GM12864 (cell line): ENCODE data around the gene RBPMS2.

Source experiments
- DNase-seq: peaks from one replicate; pipeline ENCODE4 v3.0.0-alpha.2; 2011; ENCODE audit warnings: low read depth
- H3K4me3 ChIP-seq: 2 replicates; pipeline ENCODE4 v1.5.1; 2011; ENCODE audit warnings: mild to moderate bottlenecking, low read depth, low read length, control low read depth
- TF ChIP-seq, protein P1 (sequence below): IDR thresholded peaks from 2 replicates; pipeline ENCODE4 v1.5.1; 2011; ENCODE audit warnings: low read depth, mild to moderate bottlenecking, moderate library complexity, low read length, control low read depth, inconsistent platforms; ENCODE audit errors: missing control alignments

RBPMS2 gene

DNA sequence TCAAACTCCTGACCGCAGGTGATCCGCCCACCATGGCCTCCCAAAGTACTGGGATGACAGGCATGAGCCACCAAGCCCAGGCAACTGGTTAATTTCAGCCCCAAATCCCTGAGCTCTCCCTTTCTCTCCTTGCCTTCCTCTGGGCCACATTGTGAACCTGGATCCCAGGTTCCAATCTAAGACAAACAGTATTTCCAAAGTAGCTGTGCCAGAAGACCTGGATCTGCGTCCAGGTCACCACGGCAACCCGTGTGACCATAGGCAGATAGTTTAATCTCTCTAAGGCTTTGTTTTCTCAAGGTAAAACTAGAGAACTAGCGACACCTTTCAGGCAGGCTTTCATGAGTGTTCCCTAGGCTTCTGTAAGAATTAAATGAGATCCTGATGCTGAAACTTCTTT lies 5.9 kb upstream of the RBPMS2 start:
- DNase-seq: no peak
- TF ChIP-seq, protein P1, sequence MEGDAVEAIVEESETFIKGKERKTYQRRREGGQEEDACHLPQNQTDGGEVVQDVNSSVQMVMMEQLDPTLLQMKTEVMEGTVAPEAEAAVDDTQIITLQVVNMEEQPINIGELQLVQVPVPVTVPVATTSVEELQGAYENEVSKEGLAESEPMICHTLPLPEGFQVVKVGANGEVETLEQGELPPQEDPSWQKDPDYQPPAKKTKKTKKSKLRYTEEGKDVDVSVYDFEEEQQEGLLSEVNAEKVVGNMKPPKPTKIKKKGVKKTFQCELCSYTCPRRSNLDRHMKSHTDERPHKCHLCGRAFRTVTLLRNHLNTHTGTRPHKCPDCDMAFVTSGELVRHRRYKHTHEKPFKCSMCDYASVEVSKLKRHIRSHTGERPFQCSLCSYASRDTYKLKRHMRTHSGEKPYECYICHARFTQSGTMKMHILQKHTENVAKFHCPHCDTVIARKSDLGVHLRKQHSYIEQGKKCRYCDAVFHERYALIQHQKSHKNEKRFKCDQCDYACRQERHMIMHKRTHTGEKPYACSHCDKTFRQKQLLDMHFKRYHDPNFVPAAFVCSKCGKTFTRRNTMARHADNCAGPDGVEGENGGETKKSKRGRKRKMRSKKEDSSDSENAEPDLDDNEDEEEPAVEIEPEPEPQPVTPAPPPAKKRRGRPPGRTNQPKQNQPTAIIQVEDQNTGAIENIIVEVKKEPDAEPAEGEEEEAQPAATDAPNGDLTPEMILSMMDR: no peak
- no peak overlapping the region for H3K4me3 ChIP-seq

DNA sequence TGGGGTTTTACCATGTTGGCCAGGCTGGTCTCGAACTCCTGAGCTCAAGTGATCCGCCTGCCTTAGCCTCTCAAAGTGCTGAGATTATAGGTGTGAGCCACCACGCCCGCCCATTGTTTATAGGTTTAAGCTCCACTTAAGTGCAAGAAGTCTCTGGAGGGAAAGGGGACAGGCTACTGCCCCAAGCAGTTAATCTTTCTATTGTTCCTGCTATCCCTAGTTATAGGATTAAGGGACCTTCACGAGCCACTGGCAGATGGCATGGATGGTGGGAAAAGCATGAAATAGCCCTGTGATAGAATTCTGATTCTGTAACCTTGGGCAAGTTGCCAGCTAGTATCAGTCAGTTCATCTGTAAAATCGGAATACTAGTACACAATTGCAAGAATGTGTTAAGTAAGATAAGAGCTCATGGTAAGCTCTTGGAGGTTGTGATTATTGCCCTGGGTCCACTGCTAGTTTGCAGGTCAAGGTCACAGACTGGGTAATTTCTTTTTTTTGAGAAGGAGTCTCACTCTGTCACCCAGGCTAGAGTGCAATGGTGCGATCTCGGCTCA lies 5.3 kb upstream of the RBPMS2 start:
- no peak for DNase-seq
- no peak overlapping the region for H3K4me3 ChIP-seq
- TF ChIP-seq, protein P1: no peak

DNA sequence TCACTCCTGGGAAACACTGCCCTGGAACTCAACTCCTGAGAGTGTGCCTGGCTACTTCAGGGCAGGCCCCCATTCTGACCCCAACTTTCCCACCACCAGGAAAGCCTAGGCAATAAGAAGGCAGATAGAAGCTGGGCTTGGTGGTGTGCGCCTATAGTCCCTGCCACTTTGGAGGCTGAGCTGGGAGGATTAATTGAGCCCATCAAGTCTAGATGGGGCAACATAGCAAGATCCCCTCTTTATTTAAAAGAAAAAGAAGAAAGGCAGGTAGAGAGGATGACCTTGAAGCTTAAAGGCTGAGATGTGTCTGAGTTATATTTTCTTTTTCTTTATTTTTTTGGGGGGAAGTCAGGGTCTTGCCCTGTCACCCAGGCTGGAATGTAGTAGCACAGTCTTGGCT lies 4.2 kb upstream of the RBPMS2 start:
- TF ChIP-seq, protein P1: no peak
- no peak for DNase-seq
- H3K4me3 ChIP-seq: no peak overlapping the region

DNA sequence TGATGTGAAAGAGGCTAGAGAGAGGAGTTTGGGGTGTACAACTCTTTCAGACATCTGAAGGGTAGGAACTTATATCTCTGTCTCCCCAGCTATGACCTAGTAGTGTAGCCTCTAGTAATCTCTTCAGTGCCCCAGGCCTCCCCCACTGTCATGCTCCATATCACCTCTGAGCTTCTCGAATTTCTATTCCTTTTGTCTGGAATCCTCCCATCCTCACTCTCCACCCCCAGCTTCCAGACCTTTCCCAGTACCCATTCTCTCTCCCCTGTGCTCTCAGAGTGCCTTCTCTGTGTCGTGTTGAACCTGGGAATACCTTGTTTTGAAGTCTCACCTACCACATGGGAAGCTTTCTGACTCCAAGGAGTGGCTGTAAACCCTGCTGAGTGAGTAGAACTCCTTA lies 3.6 kb upstream of the RBPMS2 start:
- TF ChIP-seq, protein P1: no peak
- no peak for DNase-seq
- no peak overlapping the region for H3K4me3 ChIP-seq

DNA sequence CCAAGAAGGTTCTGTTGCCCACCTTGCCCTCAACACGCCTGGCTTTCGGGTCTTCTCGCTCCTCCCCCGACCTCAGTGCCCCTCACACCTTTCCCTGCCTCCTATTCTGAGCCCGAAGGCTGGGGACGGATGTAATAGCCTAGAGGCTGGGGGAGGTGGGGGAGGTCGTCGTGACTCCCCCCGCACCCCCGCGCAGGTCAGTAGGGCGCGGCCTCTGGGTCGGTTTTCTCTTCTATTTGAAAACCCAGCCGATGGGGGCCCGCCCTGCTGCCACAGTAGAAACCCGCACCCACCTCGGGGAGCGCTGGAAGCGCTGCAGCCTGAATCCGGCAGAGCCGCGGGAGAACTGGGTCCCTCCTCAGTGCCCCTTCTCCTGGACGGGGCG lies 1.0 kb upstream of the RBPMS2 start:
- DNase-seq: no peak
- TF ChIP-seq, protein P1: no peak
- no peak overlapping the region for H3K4me3 ChIP-seq

DNA sequence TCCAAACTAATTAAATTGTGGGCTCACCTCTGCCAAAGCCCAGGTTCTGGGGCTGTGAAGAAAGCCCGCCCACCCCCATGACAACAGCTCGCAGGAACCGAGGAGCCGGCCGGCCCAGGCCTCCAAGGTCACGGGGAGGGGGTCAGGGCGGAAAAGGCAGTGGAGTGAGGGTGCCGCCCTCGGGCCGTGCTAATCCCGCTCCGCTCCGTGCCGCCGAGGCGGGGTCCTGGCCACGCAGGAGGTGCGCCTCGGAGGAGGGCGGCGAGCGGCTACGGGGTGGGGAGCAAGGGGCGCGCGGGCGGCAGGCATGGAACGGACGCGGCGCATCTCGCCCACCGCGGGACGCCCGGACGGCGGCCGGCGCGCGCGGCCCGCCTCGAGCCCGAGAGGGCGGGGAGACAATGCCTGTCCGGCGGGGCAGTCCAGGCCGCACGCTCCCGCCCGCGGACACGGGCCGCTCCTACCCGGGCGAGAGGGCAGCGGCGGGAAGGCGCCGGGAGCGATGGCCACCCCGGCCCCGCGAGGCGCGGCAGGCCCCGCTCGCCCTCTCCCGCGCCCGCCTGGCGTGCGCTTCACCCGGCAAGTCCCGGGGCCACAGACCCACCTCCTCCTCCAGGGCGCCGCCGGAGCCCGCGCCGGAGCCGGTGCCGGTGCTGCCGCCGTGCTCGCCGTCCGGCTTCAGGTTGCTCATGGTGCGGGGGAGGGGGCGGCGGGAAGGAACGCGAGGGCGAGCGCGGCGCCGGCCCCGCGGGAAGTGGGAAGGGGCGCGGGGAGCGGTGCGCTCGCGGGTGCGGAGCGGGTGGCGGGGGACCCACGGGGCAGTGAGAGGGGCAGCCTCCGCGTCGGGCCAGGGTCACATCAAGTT lies 528 bp downstream of the RBPMS2 start:
- H3K4me3 ChIP-seq: peak overlapping the region; percentile 39
- no peak for DNase-seq

More for the DNA sequence above, 528 bp downstream of the RBPMS2 start:
- TF ChIP-seq, protein P1: no peak
